ENCODE results near the gene TMEM74B.

The TMEM74B gene

GRCh38 chr20:1182106-1182505, 2.7 kb downstream of the TMEM74B start:
- Histone ChIP-seq H3K9me3 (ENCODE audit: control insufficient read depth in 2 of 2, low read length in 2 of 2) (no peaks in the 10 kb centered on the region), H3K27me3 (ENCODE audit: control insufficient read depth in 2 of 2, insufficient read depth in 2 of 2, low read length in 2 of 2) (peaks cover 11 to 13% of the 10 kb centered on the region in 2 donors), H3K36me3 (ENCODE audit: control insufficient read depth in 2 of 2, insufficient read depth in 2 of 2, low read length in 2 of 2) (peaks cover 0 to 4% of the 10 kb centered on the region in 2 donors), H3K27ac (ENCODE audit: low read depth in 2 of 2, low read length in 2 of 2) (no peak overlapping the region), H3K4me3 (ENCODE audit: low read length in 2 of 2) (no peak overlapping the region), H3K4me1 (ENCODE audit: control insufficient read depth in 2 of 2, insufficient read depth in 2 of 2, low read length in 2 of 2) (peaks cover 6 to 18% of the 10 kb centered on the region in 2 donors), H3K9ac (ENCODE audit: low read depth in 1 of 2, low read length in 2 of 2) (no peak overlapping the region)

- Histone ChIP-seq H3K9ac (ENCODE audit: low read depth in 1 of 2, low read length in 2 of 2) (no peak overlapping the region), H3K9me3 (ENCODE audit: control insufficient read depth in 2 of 2, low read length in 2 of 2) (no peaks in the 10 kb centered on the region), H3K27me3 (ENCODE audit: control insufficient read depth in 2 of 2, insufficient read depth in 2 of 2, low read length in 2 of 2) (peaks cover 11 to 13% of the 10 kb centered on the region in 2 donors), H3K4me3 (ENCODE audit: low read length in 2 of 2) (no peak overlapping the region), H3K4me1 (ENCODE audit: control insufficient read depth in 2 of 2, insufficient read depth in 2 of 2, low read length in 2 of 2) (peaks cover 4 to 8% of the 10 kb centered on the region in 2 donors), H3K27ac (ENCODE audit: low read depth in 2 of 2, low read length in 2 of 2) (no peak overlapping the region), H3K36me3 (ENCODE audit: control insufficient read depth in 2 of 2, insufficient read depth in 2 of 2, low read length in 2 of 2) (peaks cover 0 to 4% of the 10 kb centered on the region in 2 donors)
These were observed 3.8 kb downstream of the TMEM74B start for GRCh38 chr20:1180949-1181348.

GRCh38 chr20:1178623-1179022, 6.2 kb downstream of the TMEM74B start:
- peaks cover 4 to 6% of the 10 kb centered on the region in 2 donors for H3K36me3 ChIP-seq (ENCODE audit: control insufficient read depth in 2 of 2, insufficient read depth in 2 of 2, low read length in 2 of 2)
- H3K4me3 ChIP-seq (ENCODE audit: low read length in 2 of 2), result no peak overlapping the region
- no peaks in the 10 kb centered on the region for H3K9me3 ChIP-seq (ENCODE audit: control insufficient read depth in 2 of 2, low read length in 2 of 2)
- no peak overlapping the region for H3K9ac ChIP-seq (ENCODE audit: low read depth in 1 of 2, low read length in 2 of 2)
- no peaks in the 10 kb centered on the region for H3K4me1 ChIP-seq (ENCODE audit: control insufficient read depth in 2 of 2, insufficient read depth in 2 of 2, low read length in 2 of 2)
- no peak overlapping the region for H3K27ac ChIP-seq (ENCODE audit: low read depth in 2 of 2, low read length in 2 of 2)
- H3K27me3 ChIP-seq (ENCODE audit: control insufficient read depth in 2 of 2, insufficient read depth in 2 of 2, low read length in 2 of 2), result peaks cover 4% of the 10 kb centered on the region in 2 donors

- no peaks in the 10 kb centered on the region for H3K9me3 ChIP-seq (ENCODE audit: control insufficient read depth in 2 of 2, low read length in 2 of 2)
- peaks cover 0 to 1% of the 10 kb centered on the region in 2 donors for H3K27me3 ChIP-seq (ENCODE audit: control insufficient read depth in 2 of 2, insufficient read depth in 2 of 2, low read length in 2 of 2)
- peaks cover 4 to 7% of the 10 kb centered on the region in 2 donors for H3K36me3 ChIP-seq (ENCODE audit: control insufficient read depth in 2 of 2, insufficient read depth in 2 of 2, low read length in 2 of 2)
- no peak overlapping the region for H3K9ac ChIP-seq (ENCODE audit: low read depth in 1 of 2, low read length in 2 of 2)
- H3K27ac ChIP-seq (ENCODE audit: low read depth in 2 of 2, low read length in 2 of 2), result no peak overlapping the region
- H3K4me1 ChIP-seq (ENCODE audit: control insufficient read depth in 2 of 2, insufficient read depth in 2 of 2, low read length in 2 of 2), result no peaks in the 10 kb centered on the region
- no peak overlapping the region for H3K4me3 ChIP-seq (ENCODE audit: low read length in 2 of 2)
These were observed 6.7 kb downstream of the TMEM74B start for GRCh38 chr20:1178103-1178502.

- no peaks in the 10 kb centered on the region for H3K27me3 ChIP-seq (ENCODE audit: control insufficient read depth in 2 of 2, insufficient read depth in 2 of 2, low read length in 2 of 2)
- no peaks in the 10 kb centered on the region for H3K9me3 ChIP-seq (ENCODE audit: control insufficient read depth in 2 of 2, low read length in 2 of 2)
- no peak overlapping the region for H3K4me3 ChIP-seq (ENCODE audit: low read length in 2 of 2)
- no peak overlapping the region for H3K27ac ChIP-seq (ENCODE audit: low read depth in 2 of 2, low read length in 2 of 2)
- H3K9ac ChIP-seq (ENCODE audit: low read depth in 1 of 2, low read length in 2 of 2), result no peak overlapping the region
- peaks cover 4 to 12% of the 10 kb centered on the region in 2 donors for H3K36me3 ChIP-seq (ENCODE audit: control insufficient read depth in 2 of 2, insufficient read depth in 2 of 2, low read length in 2 of 2)
- H3K4me1 ChIP-seq (ENCODE audit: control insufficient read depth in 2 of 2, insufficient read depth in 2 of 2, low read length in 2 of 2), result no peaks in the 10 kb centered on the region
These were observed 7.1 kb downstream of the TMEM74B start for GRCh38 chr20:1177680-1178079.

- peaks cover 15 to 34% of the 10 kb centered on the region in 2 donors for H3K36me3 ChIP-seq (ENCODE audit: control insufficient read depth in 2 of 2, insufficient read depth in 2 of 2, low read length in 2 of 2)
- H3K27ac ChIP-seq (ENCODE audit: low read depth in 2 of 2, low read length in 2 of 2), result no peak overlapping the region
- no peaks in the 10 kb centered on the region for H3K9me3 ChIP-seq (ENCODE audit: control insufficient read depth in 2 of 2, low read length in 2 of 2)
- H3K4me3 ChIP-seq (ENCODE audit: low read length in 2 of 2), result no peak overlapping the region
- no peak overlapping the region for H3K9ac ChIP-seq (ENCODE audit: low read depth in 1 of 2, low read length in 2 of 2)
- H3K27me3 ChIP-seq (ENCODE audit: control insufficient read depth in 2 of 2, insufficient read depth in 2 of 2, low read length in 2 of 2), result no peaks in the 10 kb centered on the region
- H3K4me1 ChIP-seq (ENCODE audit: control insufficient read depth in 2 of 2, insufficient read depth in 2 of 2, low read length in 2 of 2), result no peaks in the 10 kb centered on the region
These were observed 10.0 kb downstream of the TMEM74B start for GRCh38 chr20:1174787-1175186.

- Histone ChIP-seq H3K9me3 (ENCODE audit: control insufficient read depth in 2 of 2, low read length in 2 of 2) (no peaks in the 10 kb centered on the region), H3K4me3 (ENCODE audit: low read length in 2 of 2) (no peak overlapping the region), H3K4me1 (ENCODE audit: control insufficient read depth in 2 of 2, insufficient read depth in 2 of 2, low read length in 2 of 2) (no peaks in the 10 kb centered on the region), H3K36me3 (ENCODE audit: control insufficient read depth in 2 of 2, insufficient read depth in 2 of 2, low read length in 2 of 2) (peaks cover 26 to 45% of the 10 kb centered on the region in 2 donors), H3K27me3 (ENCODE audit: control insufficient read depth in 2 of 2, insufficient read depth in 2 of 2, low read length in 2 of 2) (no peaks in the 10 kb centered on the region), H3K9ac (ENCODE audit: low read depth in 1 of 2, low read length in 2 of 2) (no peak overlapping the region), H3K27ac (ENCODE audit: low read depth in 2 of 2, low read length in 2 of 2) (no peak overlapping the region)
These were observed 11.1 kb downstream of the TMEM74B start for GRCh38 chr20:1173698-1174097.

- no peak overlapping the region for H3K9ac ChIP-seq (ENCODE audit: low read depth in 1 of 2, low read length in 2 of 2)
- H3K27ac ChIP-seq (ENCODE audit: low read depth in 2 of 2, low read length in 2 of 2), result no peak overlapping the region
- H3K36me3 ChIP-seq (ENCODE audit: control insufficient read depth in 2 of 2, insufficient read depth in 2 of 2, low read length in 2 of 2), result peaks cover 37 to 65% of the 10 kb centered on the region in 2 donors
- no peaks in the 10 kb centered on the region for H3K27me3 ChIP-seq (ENCODE audit: control insufficient read depth in 2 of 2, insufficient read depth in 2 of 2, low read length in 2 of 2)
- no peaks in the 10 kb centered on the region for H3K4me1 ChIP-seq (ENCODE audit: control insufficient read depth in 2 of 2, insufficient read depth in 2 of 2, low read length in 2 of 2)
- H3K4me3 ChIP-seq (ENCODE audit: low read length in 2 of 2), result no peak overlapping the region
- H3K9me3 ChIP-seq (ENCODE audit: control insufficient read depth in 2 of 2, low read length in 2 of 2), result no peaks in the 10 kb centered on the region
These were observed 13.2 kb downstream of the TMEM74B start for GRCh38 chr20:1171461-1172093.

GRCh38 chr20:1169224-1169623, 15.6 kb downstream of the TMEM74B start:
- no peak overlapping the region for H3K4me3 ChIP-seq (ENCODE audit: low read length in 2 of 2)
- H3K9ac ChIP-seq (ENCODE audit: low read depth in 1 of 2, low read length in 2 of 2), result no peak overlapping the region
- H3K36me3 ChIP-seq (ENCODE audit: control insufficient read depth in 2 of 2, insufficient read depth in 2 of 2, low read length in 2 of 2), result peaks cover 61 to 82% of the 10 kb centered on the region in 2 donors
- no peaks in the 10 kb centered on the region for H3K4me1 ChIP-seq (ENCODE audit: control insufficient read depth in 2 of 2, insufficient read depth in 2 of 2, low read length in 2 of 2)
- no peak overlapping the region for H3K27ac ChIP-seq (ENCODE audit: low read depth in 2 of 2, low read length in 2 of 2)
- no peaks in the 10 kb centered on the region for H3K27me3 ChIP-seq (ENCODE audit: control insufficient read depth in 2 of 2, insufficient read depth in 2 of 2, low read length in 2 of 2)
- no peaks in the 10 kb centered on the region for H3K9me3 ChIP-seq (ENCODE audit: control insufficient read depth in 2 of 2, low read length in 2 of 2)

GRCh38 chr20:1166948-1167720, 17.6 kb downstream of the TMEM74B start:
- H3K36me3 ChIP-seq (ENCODE audit: control insufficient read depth in 2 of 2, insufficient read depth in 2 of 2, low read length in 2 of 2), result peaks cover 75 to 94% of the 10 kb centered on the region in 2 donors

More at GRCh38 chr20:1166948-1167720, 17.6 kb downstream of the TMEM74B start:
- Histone ChIP-seq H3K4me1 (ENCODE audit: control insufficient read depth in 2 of 2, insufficient read depth in 2 of 2, low read length in 2 of 2) (no peaks in the 10 kb centered on the region), H3K4me3 (ENCODE audit: low read length in 2 of 2) (no peak overlapping the region), H3K9me3 (ENCODE audit: control insufficient read depth in 2 of 2, low read length in 2 of 2) (no peaks in the 10 kb centered on the region), H3K9ac (ENCODE audit: low read depth in 1 of 2, low read length in 2 of 2) (no peak overlapping the region), H3K27me3 (ENCODE audit: control insufficient read depth in 2 of 2, insufficient read depth in 2 of 2, low read length in 2 of 2) (no peaks in the 10 kb centered on the region), H3K27ac (ENCODE audit: low read depth in 2 of 2, low read length in 2 of 2) (no peak overlapping the region)

Data from mucosa of rectum (tissue), 2 donors.